Natural killer cell (primary cell): Measurements from ENCODE around the gene GRHPR. TPM values are rescaled to one million over a fixed set of nuclear protein-coding genes. Genes with fewer than 3 reads are reported as not detected.

Source experiments
- ATAC-seq, 3 donors: fragments of 150-1000 bp in 2 of 3; fragments of 200-7000 bp in 1 of 3; cut with Tn5 transposase; 1 replicate in 1 of 3; 2 replicates in 2 of 3; pipeline ENCODE4 v1.10.0; 2021; ENCODE audit warnings: mild to moderate bottlenecking in 2 of 3, moderate library complexity in 2 of 3
- DNase-seq, 2 donors: peaks; one replicate each; pipeline versions ENCODE4 v3.0.0 to v3.0.0-alpha.2; 2013 to 2021; ENCODE audit warnings: mixed read lengths in 1 of 2
- H3K27ac ChIP-seq: one replicate; pipeline ENCODE4 v1.5.1; 2013; ENCODE audit warnings: mild to moderate bottlenecking, low read length
- H3K27me3 ChIP-seq: one replicate; pipeline ENCODE4 v1.6.1; 2013; ENCODE audit warnings: low read length; ENCODE audit not compliant: control insufficient read depth, insufficient read depth
- H3K36me3 ChIP-seq: one replicate; pipeline ENCODE4 v1.6.1; 2013; ENCODE audit warnings: low read length; ENCODE audit not compliant: control insufficient read depth, insufficient read depth
- H3K4me1 ChIP-seq: one replicate; pipeline ENCODE4 v1.6.1; 2013; ENCODE audit warnings: low read length; ENCODE audit not compliant: control insufficient read depth, insufficient read depth
- H3K4me3 ChIP-seq: one replicate; pipeline ENCODE4 v1.5.1; 2013; ENCODE audit warnings: low read length
- H3K9me3 ChIP-seq: one replicate; pipeline ENCODE4 v1.6.1; 2013; ENCODE audit warnings: low read length; ENCODE audit not compliant: control insufficient read depth, insufficient read depth
- H3K27ac Mint-ChIP-seq, 2 donors: one replicate each; pipeline ENCODE4 v1.8.0; 2022; ENCODE audit warnings: mild to moderate bottlenecking in 2 of 2, mixed read lengths in 2 of 2, moderate library complexity in 1 of 2
- H3K27me3 Mint-ChIP-seq, 2 donors: one replicate each; pipeline ENCODE4 v1.8.0; 2022; ENCODE audit warnings: low read depth in 2 of 2, mixed read lengths in 2 of 2
- H3K36me3 Mint-ChIP-seq: one replicate; pipeline ENCODE4 v1.8.0; 2022; ENCODE audit warnings: mixed read lengths
- H3K4me1 Mint-ChIP-seq, 2 donors: one replicate each; pipeline ENCODE4 v1.8.0; 2022; ENCODE audit warnings: mixed read lengths in 2 of 2
- H3K4me3 Mint-ChIP-seq: one replicate; pipeline ENCODE4 v1.8.0; 2022; ENCODE audit warnings: mild to moderate bottlenecking, moderate library complexity, mixed read lengths
- H3K9me3 Mint-ChIP-seq, 2 donors: one replicate each; pipeline ENCODE4 v1.8.0; 2022; ENCODE audit warnings: mixed read lengths in 2 of 2
- WGBS: methylation state at CpG from one replicate; pipeline ENCODE4 v1.1.7; 2013; ENCODE audit warnings: missing lambda C conversion rate; ENCODE audit not compliant: insufficient coverage; 5-methylcytosine and 5-hydroxymethylcytosine counted together
- intact Hi-C: fragments of 100-400 bp; cut with micrococcal nuclease; formaldehyde crosslinking; loops from one replicate; pipeline ENCODE4 v1.14.2; 2022
- total RNA-seq, 4 donors: library from RNA; stranded (reverse); fragments of 120-200 nt in 1 of 4; gene quantifications; one replicate each; pipeline versions ENCODE4 v1.2.3 to v1.2.4, GENCODE V29; 2013 to 2022
- TF ChIP-seq, protein P1 (sequence below): fragments of 200-600 bp; IDR thresholded peaks from one replicate; pipeline ENCODE4 v1.8.0; 2022; ENCODE audit warnings: antibody characterized with exemption

GRHPR gene
- total RNA-seq, 3 donors from 2014 or later (not counting 1 experiment from before 2014, with no cell fraction given), result 38.1 to 55.6 (median 41.1) TPM

- Mint-ChIP-seq H3K4me1 (no peaks in the 10 kb centered on the region), H3K9me3 (no peaks in the 10 kb centered on the region), H3K27ac (no peak overlapping the region), H3K36me3 (no peaks in the 10 kb centered on the region), H3K27me3 (no peaks in the 10 kb centered on the region), H3K4me3 (no peak overlapping the region)
- no peak overlapping the region for H3K27ac ChIP-seq
- H3K4me3 ChIP-seq, result no peak overlapping the region
- no peaks in the 10 kb centered on the region for H3K27me3 ChIP-seq
- TF ChIP-seq, protein P1, sequence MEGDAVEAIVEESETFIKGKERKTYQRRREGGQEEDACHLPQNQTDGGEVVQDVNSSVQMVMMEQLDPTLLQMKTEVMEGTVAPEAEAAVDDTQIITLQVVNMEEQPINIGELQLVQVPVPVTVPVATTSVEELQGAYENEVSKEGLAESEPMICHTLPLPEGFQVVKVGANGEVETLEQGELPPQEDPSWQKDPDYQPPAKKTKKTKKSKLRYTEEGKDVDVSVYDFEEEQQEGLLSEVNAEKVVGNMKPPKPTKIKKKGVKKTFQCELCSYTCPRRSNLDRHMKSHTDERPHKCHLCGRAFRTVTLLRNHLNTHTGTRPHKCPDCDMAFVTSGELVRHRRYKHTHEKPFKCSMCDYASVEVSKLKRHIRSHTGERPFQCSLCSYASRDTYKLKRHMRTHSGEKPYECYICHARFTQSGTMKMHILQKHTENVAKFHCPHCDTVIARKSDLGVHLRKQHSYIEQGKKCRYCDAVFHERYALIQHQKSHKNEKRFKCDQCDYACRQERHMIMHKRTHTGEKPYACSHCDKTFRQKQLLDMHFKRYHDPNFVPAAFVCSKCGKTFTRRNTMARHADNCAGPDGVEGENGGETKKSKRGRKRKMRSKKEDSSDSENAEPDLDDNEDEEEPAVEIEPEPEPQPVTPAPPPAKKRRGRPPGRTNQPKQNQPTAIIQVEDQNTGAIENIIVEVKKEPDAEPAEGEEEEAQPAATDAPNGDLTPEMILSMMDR, result no peak
- DNase-seq (no peak), ATAC-seq (no peak)
- H3K36me3 ChIP-seq, result peaks cover 59% of the 10 kb centered on the region
- H3K9me3 ChIP-seq, result no peaks in the 10 kb centered on the region
- WGBS, result 93% methylated on average over 3 of the region's 3 CpGs
- no peaks in the 10 kb centered on the region for H3K4me1 ChIP-seq
- intact Hi-C loops, result no loop called here
Observed at GRCh38 chr9:37438359-37438758, 15.9 kb downstream of the GRHPR start.

GRCh38 chr9:37441776-37442370 is 19.4 kb downstream of the GRHPR start:
- no peaks in the 10 kb centered on the region for H3K9me3 Mint-ChIP-seq
- no peak overlapping the region for H3K27ac Mint-ChIP-seq
- DNase-seq (no peak), ATAC-seq (no peak)
- no peaks in the 10 kb centered on the region for H3K36me3 Mint-ChIP-seq
- TF ChIP-seq, protein P1, result no peak
- Histone ChIP-seq H3K4me3 (no peak overlapping the region), H3K9me3 (no peaks in the 10 kb centered on the region), H3K36me3 (peaks cover 45% of the 10 kb centered on the region), H3K27ac (no peak overlapping the region), H3K27me3 (no peaks in the 10 kb centered on the region), H3K4me1 (no peaks in the 10 kb centered on the region)
- intact Hi-C loops, result no loop called here
- WGBS, result 98% methylated on average over 21 of the region's 21 CpGs
- no peak overlapping the region for H3K4me3 Mint-ChIP-seq
- H3K27me3 Mint-ChIP-seq, result no peaks in the 10 kb centered on the region
- peaks cover 8 to 9% of the 10 kb centered on the region in 2 donors for H3K4me1 Mint-ChIP-seq

DNA sequence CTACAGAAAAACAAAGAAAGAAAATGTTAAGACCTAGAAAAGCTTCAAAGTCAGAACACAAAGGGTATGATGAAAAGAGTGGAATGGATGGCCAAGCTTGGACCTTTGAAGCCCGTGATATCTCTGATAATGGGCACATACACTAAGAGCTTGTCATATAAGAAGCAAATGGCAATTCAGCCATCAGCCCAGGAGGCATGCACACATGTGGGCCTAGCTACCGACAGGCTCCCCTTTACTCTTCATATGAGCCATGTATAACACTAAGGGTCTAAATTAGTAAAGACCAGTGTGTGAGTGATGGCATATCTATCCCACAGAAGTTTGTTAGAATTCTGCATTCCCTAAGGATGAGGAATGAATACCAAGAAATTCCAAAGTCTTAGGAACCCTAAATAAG is 20.1 kb downstream of the GRHPR start:
- no peak overlapping the region for H3K27ac Mint-ChIP-seq
- TF ChIP-seq, protein P1, result no peak
- intact Hi-C loops, result no loop called here
- DNase-seq, result no peak
- no peak overlapping the region for H3K27ac ChIP-seq
- H3K4me1 ChIP-seq, result no peaks in the 10 kb centered on the region
- H3K36me3 ChIP-seq, result peaks cover 39% of the 10 kb centered on the region
- H3K4me1 Mint-ChIP-seq, result peaks cover 11 to 12% of the 10 kb centered on the region in 2 donors
- 97% methylated on average over 1 of the region's 2 CpGs for WGBS
- no peaks in the 10 kb centered on the region for H3K27me3 Mint-ChIP-seq
- H3K36me3 Mint-ChIP-seq, result no peaks in the 10 kb centered on the region
- no peaks in the 10 kb centered on the region for H3K9me3 ChIP-seq
- no peaks in the 10 kb centered on the region for H3K27me3 ChIP-seq
- ATAC-seq, result no peak
- no peak overlapping the region for H3K4me3 Mint-ChIP-seq
- H3K4me3 ChIP-seq, result no peak overlapping the region
- H3K9me3 Mint-ChIP-seq, result no peaks in the 10 kb centered on the region

DNA sequence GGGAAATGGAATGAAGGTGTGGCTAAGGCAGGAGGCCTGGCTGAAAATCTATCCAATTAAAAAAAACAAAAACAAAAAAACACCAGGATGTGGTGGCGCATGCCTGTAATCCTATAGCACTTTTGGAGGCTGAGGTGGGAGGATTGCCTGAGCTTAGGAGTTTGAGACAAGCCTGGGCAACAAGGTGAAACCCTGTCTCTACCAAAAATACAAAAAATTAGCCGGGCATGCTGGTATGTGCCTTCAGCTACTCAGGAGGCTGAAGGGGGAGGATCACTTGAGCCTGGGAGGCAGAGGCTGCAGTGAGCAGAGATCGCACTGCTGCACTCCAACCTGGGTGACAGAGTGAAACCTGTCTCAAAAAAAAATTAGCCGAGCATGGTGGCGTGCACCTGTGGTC is 21.1 kb downstream of the GRHPR start:
- Histone ChIP-seq H3K4me3 (no peak overlapping the region), H3K36me3 (peaks cover 31% of the 10 kb centered on the region), H3K4me1 (no peaks in the 10 kb centered on the region), H3K27ac (no peak overlapping the region), H3K9me3 (no peaks in the 10 kb centered on the region), H3K27me3 (no peaks in the 10 kb centered on the region)
- WGBS, result 99% methylated on average over 5 of the region's 5 CpGs
- Mint-ChIP-seq H3K4me1 (peaks cover 11 to 12% of the 10 kb centered on the region in 2 donors), H3K9me3 (no peaks in the 10 kb centered on the region), H3K27me3 (no peaks in the 10 kb centered on the region), H3K27ac (no peak overlapping the region), H3K36me3 (no peaks in the 10 kb centered on the region), H3K4me3 (no peak overlapping the region)
- ATAC-seq (no peak), DNase-seq (no peak)
- intact Hi-C loops, result no loop called here
- TF ChIP-seq, protein P1, result no peak
